Suppressor macrophage (primary cell): ENCODE data around the gene ZNF786.
A peak's percentile ranks its signal among the peaks of the same experiment; 100 is the strongest.
"Not testable (repeated sequence)": the region's sequence is repeated elsewhere in the genome, so short reads cannot be mapped to it uniquely, and the experiment has no call there.

Source experiments
- DNase-seq, 4 experiments: peaks; one replicate each; pipeline ENCODE4 v3.0.0-alpha.2; 2020 to 2022
- total RNA-seq, 17 experiments: gene quantifications; one replicate each; lab custom pipeline; 2026; ENCODE audit warnings: mixed read lengths in 6 of 17, inconsistent platforms in 3 of 17; lab: John Stamatoyannopoulos, UW

Gene ZNF786, protein sequence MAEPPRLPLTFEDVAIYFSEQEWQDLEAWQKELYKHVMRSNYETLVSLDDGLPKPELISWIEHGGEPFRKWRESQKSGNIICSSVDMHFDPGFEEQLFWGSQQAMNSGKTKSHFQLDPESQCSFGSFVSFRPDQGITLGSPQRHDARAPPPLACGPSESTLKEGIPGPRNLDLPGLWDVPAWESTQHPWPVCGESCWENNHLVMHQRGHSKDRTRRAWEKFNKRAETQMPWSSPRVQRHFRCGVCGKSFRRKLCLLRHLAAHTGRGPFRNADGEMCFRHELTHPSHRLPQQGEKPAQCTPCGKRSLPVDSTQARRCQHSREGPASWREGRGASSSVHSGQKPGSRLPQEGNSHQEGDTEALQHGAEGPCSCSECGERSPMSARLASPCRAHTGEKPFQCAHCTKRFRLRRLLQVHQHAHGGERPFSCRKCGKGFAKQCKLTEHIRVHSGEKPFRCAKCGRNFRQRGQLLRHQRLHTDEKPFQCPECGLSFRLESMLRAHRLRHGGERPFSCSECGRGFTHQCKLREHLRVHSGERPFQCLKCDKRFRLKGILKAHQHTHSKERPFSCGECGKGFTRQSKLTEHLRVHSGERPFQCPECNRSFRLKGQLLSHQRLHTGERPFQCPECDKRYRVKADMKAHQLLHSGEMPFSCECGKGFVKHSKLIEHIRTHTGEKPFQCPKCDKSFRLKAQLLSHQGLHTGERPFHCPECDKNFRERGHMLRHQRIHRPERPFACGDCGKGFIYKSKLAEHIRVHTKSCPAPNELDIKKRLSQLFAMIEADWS
- total RNA-seq, result 0.84 to 14.7 (median 7.2) reads per million in 17 experiments

DNA sequence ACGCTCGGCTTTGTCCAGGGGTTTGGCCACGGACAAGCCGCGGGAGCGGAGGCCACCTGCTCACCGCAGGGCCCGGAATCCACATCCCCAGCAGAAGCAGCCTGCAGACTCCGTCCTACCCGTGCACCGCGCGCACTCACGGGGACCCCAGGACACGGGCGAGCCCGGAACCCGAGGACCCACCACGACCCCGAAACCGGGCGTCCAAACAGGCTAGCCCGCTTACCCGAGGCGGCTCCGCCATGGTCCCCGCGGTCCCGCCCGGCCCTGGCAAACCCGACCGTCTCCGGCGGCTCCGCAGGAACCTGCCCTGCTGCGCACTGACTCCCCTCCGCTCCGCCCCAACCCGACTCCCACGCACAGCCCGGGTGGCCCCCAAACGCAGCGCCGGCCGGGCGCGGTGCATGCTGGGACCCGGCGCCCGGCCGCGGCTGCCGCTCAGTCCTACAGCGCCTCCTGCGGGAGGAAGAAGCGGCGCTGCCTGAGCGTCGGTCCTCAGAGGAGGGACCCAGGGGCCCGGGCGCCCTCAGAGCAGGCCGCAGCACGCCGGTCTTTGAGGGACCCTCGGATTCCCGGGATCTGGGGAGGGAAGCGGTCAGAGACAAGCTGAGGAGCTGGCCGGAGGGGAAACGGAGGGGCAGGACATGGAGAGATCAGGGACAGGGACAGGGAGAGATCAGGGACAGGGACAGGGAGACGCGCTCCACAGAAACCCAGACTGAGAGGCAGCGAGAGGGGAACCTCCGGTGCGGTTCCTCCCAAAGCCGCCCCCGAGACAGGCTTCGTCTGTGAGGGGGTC lies at the start of gene ZNF786:
Gene ZNF786 (minus strand): TSS at position 322 of the 799 bp plus-strand sequence. CDS start 78 bp downstream, at position 244.
- DNase-seq, result peak; percentile 95 to 99 (median 96)

DNA sequence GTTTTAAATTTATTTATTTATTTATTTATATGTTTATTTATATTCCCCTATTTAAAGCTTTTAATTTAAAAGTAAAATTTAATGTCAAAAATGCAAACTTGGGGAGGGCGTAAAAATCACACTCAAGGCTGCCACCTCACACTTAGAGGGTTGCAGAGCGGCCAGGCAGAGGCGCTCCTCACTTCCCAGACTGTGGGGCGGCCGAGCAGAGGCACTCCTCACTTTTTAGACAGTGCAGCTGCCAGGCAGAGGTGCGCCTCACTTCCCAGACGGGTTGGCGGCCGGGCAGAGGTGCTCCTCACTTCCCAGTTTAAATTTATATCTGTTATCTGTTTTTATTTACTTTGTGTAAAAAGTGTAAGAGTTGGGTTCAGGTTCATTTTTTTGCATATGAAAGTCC lies 45.6 kb upstream of the ZNF786 start:
- no peak for DNase-seq

DNA sequence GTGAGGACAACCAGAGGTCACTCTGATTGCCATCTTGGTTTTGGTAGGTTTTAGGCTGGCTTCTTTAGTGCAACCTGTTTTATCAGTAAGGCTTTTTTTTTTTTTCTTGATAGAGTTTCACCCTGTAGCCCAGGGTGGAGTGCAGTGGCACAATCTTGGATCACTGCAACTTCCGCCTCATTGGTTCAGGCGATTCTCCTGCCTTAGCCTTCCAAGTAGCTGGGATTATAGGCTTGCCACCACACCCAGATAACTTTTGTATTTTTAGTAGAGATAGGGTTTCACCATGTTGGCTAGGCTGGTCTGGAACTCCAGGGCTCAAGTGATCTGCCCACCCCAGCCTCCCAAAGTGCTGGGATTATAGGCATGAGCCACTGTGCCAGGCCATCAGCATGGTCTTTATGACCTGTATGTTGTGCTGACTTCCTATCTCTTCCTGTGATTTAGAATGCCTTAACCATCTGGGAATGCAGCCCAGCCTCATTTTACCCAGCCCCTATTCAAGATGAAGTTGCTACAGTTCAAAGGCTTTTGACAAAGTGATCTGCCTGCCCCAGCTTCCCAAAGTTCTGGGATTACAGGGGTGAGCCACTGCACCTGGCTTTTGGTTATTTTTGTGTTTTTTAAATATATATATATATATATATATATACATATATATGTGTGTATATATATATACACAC lies 42.7 kb upstream of the ZNF786 start:
- DNase-seq, result no peak

DNA sequence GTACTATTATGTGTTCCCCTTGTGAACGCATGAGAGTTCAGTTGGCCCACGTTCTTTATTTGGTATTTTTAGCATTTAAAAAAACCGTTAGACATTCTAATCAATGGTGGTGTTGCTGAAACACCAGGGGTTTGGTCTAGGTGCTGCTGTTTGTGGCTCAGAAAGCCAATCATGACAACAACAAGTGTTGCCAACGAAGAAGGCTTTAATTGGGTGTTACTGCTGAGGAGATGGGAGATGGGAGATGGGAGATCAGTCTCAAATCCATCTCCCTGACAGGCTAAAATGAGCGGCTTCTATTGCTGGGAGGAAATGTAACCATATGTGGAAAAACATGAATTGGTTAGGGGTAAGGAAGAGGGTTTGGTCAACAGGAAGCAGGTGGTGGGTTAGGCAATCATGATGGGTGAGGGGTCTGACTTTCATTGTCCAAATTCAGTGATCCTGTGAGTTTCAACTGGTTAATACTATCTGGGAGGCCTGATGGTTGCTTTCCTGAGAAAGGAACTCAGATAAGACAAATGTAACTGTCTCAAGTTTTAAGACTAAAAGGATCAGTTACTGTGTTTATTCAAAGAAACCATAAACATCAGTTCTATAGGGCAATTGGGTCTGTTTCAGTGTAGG lies 40.2 kb upstream of the ZNF786 start:
- DNase-seq, result no peak

DNA sequence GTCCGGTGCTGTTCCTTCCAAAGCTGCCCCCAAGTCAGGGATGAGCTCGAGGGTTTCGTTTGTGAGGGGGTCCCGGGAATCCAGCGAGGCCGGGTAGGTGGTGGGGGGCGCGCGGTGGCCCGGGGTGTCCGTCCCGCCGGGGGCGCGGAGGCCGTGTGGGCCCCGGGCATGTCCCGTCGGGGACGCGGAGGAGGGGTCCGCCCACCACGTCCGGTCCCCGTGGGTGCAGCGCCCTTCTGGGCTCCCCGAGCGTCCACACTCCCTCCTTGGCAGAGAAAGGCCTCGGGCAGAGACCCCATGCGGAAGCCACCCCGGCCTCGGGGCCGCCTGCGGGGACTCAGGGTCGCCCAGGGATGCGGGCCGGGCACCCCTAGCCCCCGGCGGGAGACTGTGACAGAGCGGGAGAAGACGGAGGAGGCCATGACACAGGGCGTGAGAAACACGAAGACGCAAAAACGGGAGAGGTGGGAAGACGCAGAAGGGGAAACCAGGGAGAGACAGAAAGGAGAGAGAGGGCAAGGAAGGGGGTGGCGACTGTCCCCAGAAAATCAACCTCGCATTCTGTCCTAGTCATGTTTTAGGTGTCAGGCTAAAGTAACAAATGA lies 36.2 kb upstream of the ZNF786 start:
- DNase-seq, result peak; percentile 46 to 84 (median 73)

DNA sequence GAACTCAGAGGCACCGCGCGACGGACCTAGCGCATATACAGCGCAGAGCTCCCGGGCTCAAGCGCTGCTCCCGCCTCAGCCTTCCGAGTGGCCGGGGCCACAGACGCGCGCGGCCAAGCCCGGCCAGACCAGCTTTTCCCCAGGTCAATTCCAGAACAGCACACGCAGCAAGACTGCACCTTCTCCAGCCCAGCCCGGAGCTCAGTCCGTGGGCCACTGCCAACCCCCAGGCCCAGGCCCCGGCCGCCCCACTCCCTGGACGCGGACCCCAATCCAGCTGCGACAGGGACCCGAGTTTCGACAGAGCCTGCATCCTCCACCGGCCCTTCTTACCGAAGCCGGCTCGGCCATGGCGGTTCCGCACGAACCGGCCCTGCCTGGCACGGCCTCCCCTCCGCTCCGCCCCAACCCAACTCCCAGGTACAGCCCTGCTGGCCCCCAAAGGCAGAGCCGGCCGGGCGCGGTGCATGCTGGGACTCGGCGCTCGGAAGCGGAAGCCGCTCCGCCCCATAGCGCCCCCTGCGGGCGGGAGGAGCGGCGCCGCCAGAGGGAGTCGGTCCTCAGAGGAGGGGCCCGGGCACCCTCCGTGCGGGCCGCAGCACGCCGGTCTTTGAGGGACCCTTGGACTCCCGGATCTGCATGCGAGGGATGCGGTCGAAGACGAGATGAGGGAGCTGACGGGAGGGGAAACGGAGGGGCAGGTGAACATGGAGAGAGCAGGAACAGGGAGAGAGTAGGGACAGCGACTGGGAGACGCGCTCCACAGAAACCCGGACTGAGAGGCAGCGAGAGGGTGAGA lies 35.5 kb upstream of the ZNF786 start, which contains the start of gene ZNF425:
Gene ZNF425 (minus strand): TSS at position 462 of the 799 bp plus-strand sequence. CDS start 111 bp downstream, at position 351.
- DNase-seq, result peak; percentile 95 to 99 (median 98)

DNA sequence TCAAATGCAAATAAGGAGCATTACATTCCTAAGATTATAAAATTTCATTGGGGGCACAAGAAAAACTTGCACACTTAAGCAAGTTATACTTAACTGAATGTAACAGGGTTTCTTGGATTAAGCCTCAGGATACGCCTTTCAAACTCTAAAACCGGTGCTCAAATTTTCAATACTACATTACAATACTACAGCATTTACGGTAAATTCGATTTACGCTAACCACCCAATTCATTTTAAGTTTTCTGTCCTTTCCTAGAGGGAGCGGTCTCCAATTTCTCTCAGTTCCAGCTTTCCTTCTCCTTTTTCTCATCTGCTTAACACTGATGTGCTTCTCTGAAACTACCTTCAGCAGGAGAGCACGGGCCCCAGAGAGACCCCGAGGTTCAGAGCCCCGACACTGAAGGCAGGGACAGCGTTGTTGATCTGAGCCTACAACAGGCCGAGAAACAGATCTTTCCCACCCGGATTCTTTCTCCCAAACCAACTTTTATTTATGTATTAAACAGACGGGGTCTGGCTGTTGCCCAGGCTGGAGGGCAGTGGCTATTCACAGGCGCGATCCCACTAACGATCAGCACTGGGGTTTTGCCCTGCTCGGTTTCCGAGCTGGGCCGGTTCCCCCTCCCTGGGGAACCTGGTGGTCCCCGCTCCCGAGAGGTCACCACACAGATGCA lies 34.8 kb upstream of the ZNF786 start:
- DNase-seq, result peak in 2 of 4 experiments; percentile 14 to 23

DNA sequence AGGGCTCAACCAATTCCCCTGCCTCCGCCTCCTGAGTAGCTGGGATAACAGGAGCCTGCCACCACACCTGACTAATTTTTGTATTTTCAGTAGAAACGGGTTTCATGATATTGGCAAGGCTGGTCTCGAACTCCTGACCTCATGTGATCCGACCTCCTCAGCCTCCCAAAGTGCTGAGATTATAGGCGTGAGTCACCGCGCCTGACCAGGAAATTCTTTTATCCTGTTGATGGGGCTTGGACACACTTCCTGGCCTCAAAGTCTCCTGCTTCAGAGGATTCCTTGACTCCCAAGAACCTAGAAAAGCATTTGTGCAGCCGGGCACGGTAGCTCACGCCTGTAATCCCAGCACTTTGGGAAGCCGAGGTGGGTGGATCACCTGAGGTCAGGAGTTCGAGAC lies 19.5 kb upstream of the ZNF786 start:
- no peak for DNase-seq

DNA sequence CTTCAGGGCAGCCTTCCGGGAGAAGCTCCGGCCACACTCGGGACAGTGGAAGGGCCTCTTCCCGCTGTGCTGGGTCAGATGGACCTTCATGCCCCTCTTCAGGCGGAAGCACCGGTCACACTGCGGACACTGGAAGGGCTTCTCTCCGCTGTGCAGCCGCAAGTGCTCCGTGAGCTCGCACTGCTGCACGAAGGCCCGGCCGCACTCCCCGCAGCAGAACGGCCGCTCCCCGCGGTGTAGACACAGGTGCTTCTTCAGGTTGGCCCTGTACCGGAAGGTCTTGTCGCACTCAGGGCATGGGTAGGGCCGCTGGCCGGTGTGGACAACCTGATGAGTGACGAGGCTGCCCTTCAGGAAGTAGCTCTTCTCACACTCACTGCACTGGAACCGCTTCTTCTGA lies 14.2 kb upstream of the ZNF786 start:
- DNase-seq, result no peak

DNA sequence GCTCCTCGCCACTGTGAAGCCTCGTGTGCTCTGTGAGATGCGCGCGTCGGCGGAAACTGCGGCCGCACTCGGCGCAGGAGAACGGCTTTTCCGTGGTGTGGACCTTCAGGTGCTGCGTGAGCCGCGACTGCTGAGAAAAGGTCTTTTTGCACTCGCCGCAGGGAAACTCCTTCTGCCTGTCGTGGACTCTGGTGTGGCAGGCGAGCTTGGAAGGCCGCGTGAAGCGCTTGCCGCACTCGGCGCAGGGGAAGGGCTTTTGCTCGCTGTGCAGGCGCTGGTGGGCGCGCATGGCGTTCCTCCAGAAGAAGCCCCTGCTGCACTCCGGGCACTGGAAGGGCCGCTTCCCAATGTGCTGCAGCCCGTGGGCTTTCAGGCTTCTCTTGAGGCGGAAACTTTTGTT lies 13.7 kb upstream of the ZNF786 start:
- DNase-seq, result no peak

DNA sequence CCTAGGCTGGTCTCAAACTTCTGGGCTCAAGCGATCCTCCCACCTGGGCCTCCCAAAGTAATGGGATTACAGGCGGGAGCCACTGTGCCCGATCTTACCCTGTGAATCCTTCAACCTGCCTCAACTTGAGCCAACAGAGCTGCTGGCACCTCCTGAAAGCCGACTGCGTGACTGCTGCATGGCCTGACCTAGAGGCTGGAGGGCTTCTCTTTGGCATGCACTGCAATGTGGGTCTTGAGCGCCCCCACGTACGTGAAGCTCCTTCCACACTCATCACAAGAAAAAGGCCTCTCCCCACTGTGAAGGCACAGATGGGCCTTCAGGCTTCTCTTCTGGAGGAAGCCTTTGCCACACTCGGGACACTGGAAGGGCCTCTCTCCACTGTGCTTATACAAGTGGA lies 12.9 kb upstream of the ZNF786 start:
- no peak for DNase-seq

DNA sequence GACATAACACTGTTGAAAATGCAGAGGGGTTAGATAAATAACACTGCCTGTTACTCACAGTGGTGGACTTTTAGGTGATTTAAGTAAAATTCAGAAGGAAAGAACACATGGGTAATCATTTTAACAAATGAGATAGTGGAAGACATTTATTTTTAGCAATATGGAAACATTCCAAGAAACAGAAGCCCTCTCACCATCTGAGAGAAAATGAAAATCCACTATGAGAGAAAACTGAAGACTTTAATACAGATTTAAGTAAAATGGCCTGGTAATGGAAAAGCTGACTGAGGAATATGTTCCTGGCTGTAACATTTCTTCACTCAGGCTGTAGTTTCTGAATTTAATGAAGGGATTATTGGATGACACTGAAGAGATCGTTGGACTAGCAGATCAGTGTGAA lies 12.1 kb upstream of the ZNF786 start:
- DNase-seq, result no peak

DNA sequence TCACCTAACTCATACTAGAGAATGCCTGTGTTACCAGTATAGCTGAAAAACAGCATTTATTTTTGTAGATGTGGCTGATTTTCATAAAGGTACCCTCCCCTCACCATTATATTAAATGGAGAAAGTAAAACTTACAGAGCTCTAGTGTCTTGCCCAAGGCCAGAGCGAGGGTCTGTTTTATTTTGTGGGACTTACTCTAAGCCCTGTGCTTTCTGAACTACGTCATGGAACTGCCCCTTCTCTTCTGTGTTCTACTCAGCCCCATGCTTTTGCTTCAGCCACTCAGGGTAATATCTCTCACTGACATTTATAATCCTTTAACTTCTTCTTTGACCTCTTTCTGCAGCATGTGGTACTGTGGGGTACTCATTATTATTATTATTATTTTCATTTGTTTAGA lies 10.3 kb upstream of the ZNF786 start:
- no peak for DNase-seq

DNA sequence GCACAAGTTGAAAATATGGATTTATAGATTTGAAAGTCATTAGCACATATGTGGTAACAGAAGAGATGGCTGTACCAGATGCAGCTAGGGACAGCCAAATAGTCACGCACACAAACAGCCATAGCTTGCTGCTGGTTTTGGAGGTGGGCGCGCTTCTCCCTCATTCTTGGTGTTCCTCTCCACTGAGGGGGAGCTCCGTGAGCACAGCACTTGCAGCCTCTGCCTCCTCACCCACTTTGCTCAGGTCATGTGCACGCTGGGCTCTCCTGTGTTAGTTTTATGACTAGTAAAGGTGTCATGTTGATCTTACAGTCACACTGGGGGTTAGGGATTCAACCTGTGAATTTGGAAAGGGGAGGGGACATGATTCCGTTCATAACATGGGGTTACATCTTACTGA lies 8.5 kb upstream of the ZNF786 start:
- no peak for DNase-seq

DNA sequence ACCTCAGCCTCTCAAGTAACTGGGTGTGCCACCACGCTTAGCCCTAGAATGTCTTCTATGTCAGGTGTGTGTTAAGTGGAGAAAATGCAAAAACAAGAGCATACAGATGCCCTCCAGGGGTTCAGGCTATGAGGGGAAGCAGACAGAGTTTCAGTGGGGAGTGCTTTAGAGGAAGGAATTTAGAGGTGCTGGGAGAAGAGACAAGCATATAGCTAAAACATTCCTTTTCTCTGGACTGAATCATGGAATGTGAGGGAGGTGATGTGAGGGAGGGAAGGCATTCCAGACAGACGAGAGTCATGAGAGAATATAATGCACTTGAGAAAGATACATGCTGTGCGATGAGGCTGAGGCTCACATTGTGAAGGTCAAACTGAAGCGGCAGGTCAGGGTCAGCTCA lies 6.6 kb upstream of the ZNF786 start:
- no peak for DNase-seq

DNA sequence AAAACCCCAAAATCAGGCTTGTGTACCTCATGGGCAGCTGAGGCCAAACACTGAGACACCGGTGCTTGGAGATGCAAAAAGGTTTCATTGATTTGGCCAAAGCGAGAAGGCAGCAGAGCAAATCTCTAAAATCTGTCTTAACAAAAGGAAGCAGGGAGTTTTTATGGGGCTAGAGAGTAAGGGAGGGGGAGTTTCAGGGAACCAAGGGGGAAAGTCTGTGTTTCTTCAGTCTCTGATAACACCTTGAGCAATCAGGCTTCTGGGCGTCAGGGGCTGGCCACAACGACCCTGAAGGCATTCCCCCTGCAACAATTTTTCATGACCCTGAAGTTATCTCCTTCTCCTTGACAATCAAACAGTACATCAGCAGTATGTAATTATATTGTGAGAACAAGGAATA lies 2.7 kb upstream of the ZNF786 start:
- DNase-seq, result no peak

DNA sequence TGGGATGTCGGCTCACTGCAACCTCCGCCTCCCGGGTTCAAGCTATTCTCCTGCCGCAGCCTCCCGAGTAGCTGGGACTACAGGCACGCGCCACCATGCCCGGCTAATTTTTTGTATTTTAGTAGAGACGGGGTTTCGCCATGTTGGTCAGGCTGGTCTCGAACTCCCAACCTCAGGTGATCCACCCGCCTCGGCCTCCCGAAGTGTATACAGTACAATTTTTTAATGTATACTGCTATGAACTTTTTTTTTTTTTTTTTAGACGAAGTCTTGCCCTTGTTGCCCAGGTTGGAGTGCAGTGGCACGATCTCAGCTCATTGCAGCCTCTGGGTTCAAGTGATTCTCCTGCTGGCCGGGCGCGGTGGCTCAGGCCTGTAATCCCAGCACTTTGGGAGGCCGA lies 1.7 kb upstream of the ZNF786 start:
- DNase-seq, result not testable (repeated sequence)

DNA sequence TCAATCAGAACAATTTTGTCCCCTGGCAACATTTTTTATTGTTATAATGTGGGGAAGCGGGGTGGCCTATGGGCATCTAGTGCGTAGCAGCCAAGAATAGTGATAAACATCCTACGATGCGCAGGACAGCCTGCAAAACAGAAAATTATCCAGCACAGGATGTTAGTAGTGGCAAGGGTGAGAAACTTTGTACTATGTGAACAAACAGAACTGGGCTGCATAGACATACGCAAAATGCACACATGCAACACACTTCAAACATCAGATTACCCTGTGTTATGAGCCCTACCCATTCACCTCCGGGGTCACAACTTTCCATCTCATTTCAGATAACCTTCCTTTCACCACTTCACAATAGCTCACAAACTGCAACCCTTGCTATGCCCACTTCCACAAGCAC lies 3.1 kb downstream of the ZNF786 start:
- DNase-seq, result no peak

DNA sequence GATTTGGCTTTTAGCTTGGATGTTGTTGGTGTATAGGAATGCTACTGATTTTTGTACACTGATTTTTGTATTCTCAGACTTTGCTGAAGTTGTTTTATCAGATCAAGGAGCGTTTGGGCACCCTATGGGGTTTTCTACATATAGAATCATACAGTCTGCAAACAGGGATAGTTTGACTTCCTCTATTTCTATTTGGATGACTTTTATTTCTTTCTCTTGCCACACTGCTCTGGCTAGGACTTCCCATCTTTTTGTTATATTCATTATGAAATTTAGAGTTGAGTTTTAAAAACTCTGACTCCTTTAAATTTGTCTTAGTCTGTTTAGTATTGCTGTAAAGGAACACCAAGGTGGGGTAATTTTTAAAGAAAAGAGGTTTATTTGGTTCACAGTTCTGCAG lies 4.7 kb downstream of the ZNF786 start:
- DNase-seq, result peak; percentile 7 to 73 (median 48)

DNA sequence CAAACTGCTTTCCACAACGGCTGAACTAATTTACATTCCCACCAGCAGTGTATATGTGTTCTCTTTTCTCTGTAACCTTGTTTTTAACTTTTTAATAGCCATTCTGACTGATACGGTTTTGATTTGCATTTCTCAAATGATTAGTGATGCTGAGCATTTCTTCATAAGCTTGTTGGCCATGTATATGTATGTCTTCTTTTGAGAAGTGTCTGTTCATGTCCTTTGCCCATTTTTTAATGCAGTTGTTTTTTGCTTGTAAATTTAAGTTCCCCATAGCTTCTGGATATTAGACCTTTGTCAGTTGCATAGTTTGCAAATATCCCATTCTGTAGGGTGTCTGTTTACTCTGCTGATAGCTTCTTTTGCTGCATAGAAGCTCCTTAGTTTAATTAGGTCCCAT lies 6.1 kb downstream of the ZNF786 start:
- no peak for DNase-seq
